GM23338 (cell line): ENCODE data around the gene DPH1. TPM values are rescaled to one million over a fixed set of nuclear protein-coding genes. Genes with fewer than 3 reads are reported as not detected.

Source experiments
- ATAC-seq: fragments of 200-7000 bp; cut with Tn5 transposase; 3 replicates; pipeline ENCODE4 v1.9.1; 2020
- DNase-seq: peaks from one replicate; pipeline ENCODE4 v3.0.0-alpha.2; 2015; ENCODE audit warnings: low spot score
- H2AFZ ChIP-seq: fragments of 200-600 bp; sonication (generic); 2 replicates; pipeline ENCODE4 v1.8.0; 2016; ENCODE audit warnings: antibody characterized with exemption, mild to moderate bottlenecking, moderate library complexity
- H3F3A ChIP-seq: fragments of 200-600 bp; sonication (generic); replicated peaks from 2 replicates; pipeline ENCODE4 v1.8.0; 2017; ENCODE audit warnings: antibody characterized with exemption, mixed run types, low read depth
- H3K27ac ChIP-seq: fragments of 200-600 bp; sonication (generic); 2 replicates; pipeline ENCODE4 v1.6.1; 2016; ENCODE audit warnings: low read depth
- H3K27me3 ChIP-seq: fragments of 200-600 bp; sonication (generic); 2 replicates; pipeline ENCODE4 v1.8.0; 2016; ENCODE audit warnings: mild to moderate bottlenecking, mixed run types, moderate library complexity; ENCODE audit not compliant: insufficient read depth
- H3K36me3 ChIP-seq: fragments of 200-600 bp; sonication (generic); 2 replicates; pipeline ENCODE4 v1.8.0; 2016; ENCODE audit warnings: mild to moderate bottlenecking; ENCODE audit not compliant: insufficient read depth
- H3K4me1 ChIP-seq: fragments of 200-600 bp; sonication (generic); 2 replicates; pipeline ENCODE4 v1.8.0; 2016; ENCODE audit warnings: mild to moderate bottlenecking, moderate library complexity; ENCODE audit not compliant: insufficient read depth
- H3K4me2 ChIP-seq: fragments of 200-600 bp; sonication (generic); 2 replicates; pipeline ENCODE4 v1.7.1; 2017; ENCODE audit warnings: mixed run types
- H3K4me3 ChIP-seq: fragments of 200-600 bp; sonication (generic); 2 replicates; pipeline ENCODE4 v1.6.1; 2016; ENCODE audit warnings: mixed run types
- H3K79me2 ChIP-seq: fragments of 200-600 bp; sonication (generic); replicated peaks from 2 replicates; pipeline ENCODE4 v1.8.0; 2017; ENCODE audit warnings: mild to moderate bottlenecking; ENCODE audit not compliant: insufficient read depth
- H3K9me2 ChIP-seq: fragments of 200-600 bp; sonication (generic); 2 replicates; pipeline ENCODE4 v1.8.0; 2017; ENCODE audit not compliant: insufficient read depth
- H4K20me1 ChIP-seq: fragments of 200-600 bp; sonication (generic); replicated peaks from 2 replicates; pipeline ENCODE4 v1.8.0; 2017; ENCODE audit warnings: mild to moderate bottlenecking; ENCODE audit not compliant: insufficient read depth
- H3K27ac Mint-ChIP-seq: 2 replicates; pipeline ENCODE4 v1.8.0; 2020; ENCODE audit warnings: inconsistent platforms, mild to moderate bottlenecking, moderate library complexity, mixed read lengths
- H3K27me3 Mint-ChIP-seq: 3 replicates; pipeline ENCODE4 v1.8.0; 2022; ENCODE audit warnings: low read depth, mild to moderate bottlenecking, moderate library complexity, mixed read lengths, inconsistent platforms; ENCODE audit not compliant: insufficient read depth, poor library complexity
- H3K36me3 Mint-ChIP-seq: 3 replicates; pipeline ENCODE4 v1.8.0; 2021; ENCODE audit warnings: low read depth, mild to moderate bottlenecking, inconsistent platforms, moderate library complexity, mixed read lengths
- H3K4me1 Mint-ChIP-seq: 3 replicates; pipeline ENCODE4 v1.8.0; 2020; ENCODE audit warnings: mild to moderate bottlenecking, inconsistent platforms, mixed read lengths
- H3K4me3 Mint-ChIP-seq: 3 replicates; pipeline ENCODE4 v1.8.0; 2021; ENCODE audit warnings: moderate library complexity, mild to moderate bottlenecking, inconsistent platforms, mixed read lengths
- H3K9me3 Mint-ChIP-seq: 3 replicates; pipeline ENCODE4 v1.8.0; 2020; ENCODE audit warnings: moderate library complexity, mild to moderate bottlenecking, inconsistent platforms, mixed read lengths
- CREB1 ChIP-seq: fragments of 250-450 bp; sonication (Bioruptor Pico); IDR thresholded peaks from 2 replicates; pipeline ENCODE4 v1.5.0; 2020; ENCODE audit warnings: low read depth, mild to moderate bottlenecking, moderate library complexity
- CTCF ChIP-seq, 2 experiments: fragments of 200-600 bp in 1 of 2; sonication (generic) in 1 of 2; conservative IDR thresholded peaks; 2 replicates each; pipeline versions ENCODE4 v1.5.1 to v1.6.1; 2016 to 2017; ENCODE audit warnings: antibody characterized with exemption in 2 of 2, low read depth in 2 of 2, mild to moderate bottlenecking in 2 of 2, moderate library complexity in 1 of 2
- EZH2 ChIP-seq: fragments of 200-600 bp; sonication (generic); IDR thresholded peaks from one replicate; pipeline ENCODE4 v1.8.0; 2017; ENCODE audit warnings: antibody characterized with exemption, mild to moderate bottlenecking, low read depth; ENCODE audit not compliant: unreplicated experiment
- JUNB ChIP-seq: IDR thresholded peaks from one replicate; pipeline ENCODE4 v1.6.1; 2016; ENCODE audit warnings: antibody characterized with exemption; ENCODE audit not compliant: unreplicated experiment
- NANOG ChIP-seq: IDR thresholded peaks from 2 replicates; pipeline ENCODE4 v1.6.1; 2016; ENCODE audit warnings: antibody characterized with exemption, borderline replicate concordance
- POLR2AphosphoS5 ChIP-seq: IDR thresholded peaks from 2 replicates; pipeline ENCODE4 v1.6.1; 2016; ENCODE audit warnings: antibody characterized with exemption, low read depth
- STAT1 ChIP-seq: IDR thresholded peaks from one replicate; pipeline ENCODE4 v1.6.1; 2016; ENCODE audit warnings: antibody characterized with exemption; ENCODE audit not compliant: unreplicated experiment
- ZNF114 ChIP-seq: fragments of 250-450 bp; sonication (Bioruptor Pico); IDR thresholded peaks from 2 replicates; pipeline ENCODE4 v1.5.0; 2020; ENCODE audit warnings: mild to moderate bottlenecking, moderate library complexity
- ZNF331 ChIP-seq: fragments of 250-450 bp; sonication (Bioruptor Pico); IDR thresholded peaks from 2 replicates; pipeline ENCODE4 v1.5.0; 2020; ENCODE audit warnings: low read depth, mild to moderate bottlenecking, moderate library complexity
- polyA plus RNA-seq: library from polyadenylated mRNA; unstranded; fragments of >200 nt; fragmentation: Nextera tagmentation; extraction: Ambion mirVana; gene quantifications from 2 replicates; pipeline ENCODE4 v1.2.1, GENCODE V29; 2016
- total RNA-seq: library from RNA; depleted of rRNA; stranded (reverse); fragments of >200 nt; shearing (Covaris generic); gene quantifications from 2 replicates; pipeline ENCODE4 v1.2.3, GENCODE V29; 2014
- TF ChIP-seq, protein P1 (sequence below): IDR thresholded peaks from 2 replicates; pipeline ENCODE4 v1.6.1; 2016; ENCODE audit warnings: antibody characterized with exemption
- TF ChIP-seq, protein P2 (sequence below): fragments of 250-450 bp; sonication (Bioruptor Pico); IDR thresholded peaks from 2 replicates; pipeline ENCODE4 v1.5.0; 2020; ENCODE audit warnings: mild to moderate bottlenecking, moderate library complexity

DPH1 gene
- total and polyA plus RNA-seq, 2 experiments from 2014 or later: 11.8 to 28.2 TPM

GRCh38 chr17:2084036-2084765 lies 54.2 kb downstream of the DPH1 start (continued):
- TF ChIP-seq ZNF114 (CRISPR knock-in tag) (no peak), STAT1 (no peak), ZNF331 (CRISPR knock-in tag) (no peak), NANOG (no peak)
- TF ChIP-seq, protein P1, sequence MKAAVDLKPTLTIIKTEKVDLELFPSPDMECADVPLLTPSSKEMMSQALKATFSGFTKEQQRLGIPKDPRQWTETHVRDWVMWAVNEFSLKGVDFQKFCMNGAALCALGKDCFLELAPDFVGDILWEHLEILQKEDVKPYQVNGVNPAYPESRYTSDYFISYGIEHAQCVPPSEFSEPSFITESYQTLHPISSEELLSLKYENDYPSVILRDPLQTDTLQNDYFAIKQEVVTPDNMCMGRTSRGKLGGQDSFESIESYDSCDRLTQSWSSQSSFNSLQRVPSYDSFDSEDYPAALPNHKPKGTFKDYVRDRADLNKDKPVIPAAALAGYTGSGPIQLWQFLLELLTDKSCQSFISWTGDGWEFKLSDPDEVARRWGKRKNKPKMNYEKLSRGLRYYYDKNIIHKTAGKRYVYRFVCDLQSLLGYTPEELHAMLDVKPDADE: no peak

GRCh38 chr17:2084766-2085647 lies 55.1 kb downstream of the DPH1 start:
- H2AFZ ChIP-seq: no peak overlapping the region
- H4K20me1 ChIP-seq: no peaks in the 10 kb centered on the region
- DNase-seq (no peak), ATAC-seq (no peak)
- Mint-ChIP-seq H3K4me3 (no peak overlapping the region), H3K27ac (peak overlapping the region; percentile 46; the same call in 1 of the 2 replicates), H3K27me3 (peaks cover 3% of the 10 kb centered on the region), H3K36me3 (no peaks in the 10 kb centered on the region; the same call in 2 of the 3 replicates), H3K4me1 (peaks cover 25% of the 10 kb centered on the region), H3K9me3 (no peaks in the 10 kb centered on the region)
- H3K27me3 ChIP-seq: no peaks in the 10 kb centered on the region
- no peaks in the 10 kb centered on the region for H3F3A ChIP-seq
- no peak overlapping the region for H3K27ac ChIP-seq
- 0 out of 2 replicates have a peak, but pooled peaks cover 6% of the 10 kb centered on the region for H3K4me1 ChIP-seq
- H3K9me2 ChIP-seq: no peaks in the 10 kb centered on the region
- H3K4me2 ChIP-seq: no peak overlapping the region
- H3K79me2 ChIP-seq: no peaks in the 10 kb centered on the region
- no peak overlapping the region for H3K4me3 ChIP-seq
- no peaks in the 10 kb centered on the region for H3K36me3 ChIP-seq
- TF ChIP-seq STAT1: no peak
- TF ChIP-seq NANOG: no peak
- no peak for TF ChIP-seq JUNB
- TF ChIP-seq, protein P1: no peak
- TF ChIP-seq CREB1 (CRISPR knock-in tag): no peak
- no peak for TF ChIP-seq CTCF (conservative IDR thresholded peaks at IDR 0.05; ENCODE audit: low read depth in 2 of 2)
- TF ChIP-seq POLR2AphosphoS5: no peak
- TF ChIP-seq, protein P2, sequence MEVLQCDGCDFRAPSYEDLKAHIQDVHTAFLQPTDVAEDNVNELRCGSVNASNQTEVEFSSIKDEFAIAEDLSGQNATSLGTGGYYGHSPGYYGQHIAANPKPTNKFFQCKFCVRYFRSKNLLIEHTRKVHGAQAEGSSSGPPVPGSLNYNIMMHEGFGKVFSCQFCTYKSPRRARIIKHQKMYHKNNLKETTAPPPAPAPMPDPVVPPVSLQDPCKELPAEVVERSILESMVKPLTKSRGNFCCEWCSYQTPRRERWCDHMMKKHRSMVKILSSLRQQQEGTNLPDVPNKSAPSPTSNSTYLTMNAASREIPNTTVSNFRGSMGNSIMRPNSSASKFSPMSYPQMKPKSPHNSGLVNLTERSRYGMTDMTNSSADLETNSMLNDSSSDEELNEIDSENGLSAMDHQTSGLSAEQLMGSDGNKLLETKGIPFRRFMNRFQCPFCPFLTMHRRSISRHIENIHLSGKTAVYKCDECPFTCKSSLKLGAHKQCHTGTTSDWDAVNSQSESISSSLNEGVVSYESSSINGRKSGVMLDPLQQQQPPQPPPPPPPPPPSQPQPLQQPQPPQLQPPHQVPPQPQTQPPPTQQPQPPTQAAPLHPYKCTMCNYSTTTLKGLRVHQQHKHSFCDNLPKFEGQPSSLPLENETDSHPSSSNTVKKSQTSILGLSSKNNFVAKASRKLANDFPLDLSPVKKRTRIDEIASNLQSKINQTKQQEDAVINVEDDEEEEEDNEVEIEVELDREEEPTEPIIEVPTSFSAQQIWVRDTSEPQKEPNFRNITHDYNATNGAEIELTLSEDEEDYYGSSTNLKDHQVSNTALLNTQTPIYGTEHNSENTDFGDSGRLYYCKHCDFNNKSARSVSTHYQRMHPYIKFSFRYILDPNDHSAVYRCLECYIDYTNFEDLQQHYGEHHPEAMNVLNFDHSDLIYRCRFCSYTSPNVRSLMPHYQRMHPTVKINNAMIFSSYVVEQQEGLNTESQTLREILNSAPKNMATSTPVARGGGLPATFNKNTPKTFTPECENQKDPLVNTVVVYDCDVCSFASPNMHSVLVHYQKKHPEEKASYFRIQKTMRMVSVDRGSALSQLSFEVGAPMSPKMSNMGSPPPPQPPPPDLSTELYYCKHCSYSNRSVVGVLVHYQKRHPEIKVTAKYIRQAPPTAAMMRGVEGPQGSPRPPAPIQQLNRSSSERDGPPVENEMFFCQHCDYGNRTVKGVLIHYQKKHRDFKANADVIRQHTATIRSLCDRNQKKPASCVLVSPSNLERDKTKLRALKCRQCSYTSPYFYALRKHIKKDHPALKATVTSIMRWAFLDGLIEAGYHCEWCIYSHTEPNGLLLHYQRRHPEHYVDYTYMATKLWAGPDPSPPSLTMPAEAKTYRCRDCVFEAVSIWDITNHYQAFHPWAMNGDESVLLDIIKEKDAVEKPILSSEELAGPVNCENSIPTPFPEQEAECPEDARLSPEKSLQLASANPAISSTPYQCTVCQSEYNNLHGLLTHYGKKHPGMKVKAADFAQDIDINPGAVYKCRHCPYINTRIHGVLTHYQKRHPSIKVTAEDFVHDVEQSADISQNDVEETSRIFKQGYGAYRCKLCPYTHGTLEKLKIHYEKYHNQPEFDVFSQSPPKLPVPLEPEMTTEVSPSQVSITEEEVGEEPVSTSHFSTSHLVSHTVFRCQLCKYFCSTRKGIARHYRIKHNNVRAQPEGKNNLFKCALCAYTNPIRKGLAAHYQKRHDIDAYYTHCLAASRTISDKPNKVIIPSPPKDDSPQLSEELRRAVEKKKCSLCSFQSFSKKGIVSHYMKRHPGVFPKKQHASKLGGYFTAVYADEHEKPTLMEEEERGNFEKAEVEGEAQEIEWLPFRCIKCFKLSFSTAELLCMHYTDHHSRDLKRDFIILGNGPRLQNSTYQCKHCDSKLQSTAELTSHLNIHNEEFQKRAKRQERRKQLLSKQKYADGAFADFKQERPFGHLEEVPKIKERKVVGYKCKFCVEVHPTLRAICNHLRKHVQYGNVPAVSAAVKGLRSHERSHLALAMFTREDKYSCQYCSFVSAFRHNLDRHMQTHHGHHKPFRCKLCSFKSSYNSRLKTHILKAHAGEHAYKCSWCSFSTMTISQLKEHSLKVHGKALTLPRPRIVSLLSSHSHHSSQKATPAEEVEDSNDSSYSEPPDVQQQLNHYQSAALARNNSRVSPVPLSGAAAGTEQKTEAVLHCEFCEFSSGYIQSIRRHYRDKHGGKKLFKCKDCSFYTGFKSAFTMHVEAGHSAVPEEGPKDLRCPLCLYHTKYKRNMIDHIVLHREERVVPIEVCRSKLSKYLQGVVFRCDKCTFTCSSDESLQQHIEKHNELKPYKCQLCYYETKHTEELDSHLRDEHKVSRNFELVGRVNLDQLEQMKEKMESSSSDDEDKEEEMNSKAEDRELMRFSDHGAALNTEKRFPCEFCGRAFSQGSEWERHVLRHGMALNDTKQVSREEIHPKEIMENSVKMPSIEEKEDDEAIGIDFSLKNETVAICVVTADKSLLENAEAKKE (CRISPR knock-in tag): no peak
- no peak for TF ChIP-seq EZH2
